GM19452 (cell line): ENCODE data around the gene OXNAD1.

Source experiments
- ATAC-seq: cut with Tn5 transposase; IDR thresholded peaks from one replicate; pipeline ENCODE4 v1.9.1; 2021; ENCODE audit not compliant: unreplicated experiment

The OXNAD1 gene

DNA sequence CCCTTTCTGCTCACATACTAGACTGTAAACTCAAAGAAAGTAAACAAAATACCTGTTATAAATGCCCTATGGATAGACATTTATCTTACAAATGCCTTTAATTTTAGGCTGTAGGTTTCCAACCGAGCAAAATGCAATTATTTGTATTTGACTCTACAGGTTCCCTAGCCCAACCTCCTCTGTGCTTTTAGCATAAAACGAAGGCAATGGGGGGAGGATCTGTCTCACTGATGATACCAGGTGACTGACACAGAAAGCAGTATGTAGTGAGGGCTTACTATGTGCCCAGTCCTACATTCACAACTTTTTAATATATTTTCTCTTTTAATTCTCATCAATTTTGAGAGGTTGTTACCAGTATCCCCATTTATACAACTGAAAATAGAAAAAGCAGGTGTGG lies 87.4 kb downstream of the OXNAD1 start:
- no peak for ATAC-seq

DNA sequence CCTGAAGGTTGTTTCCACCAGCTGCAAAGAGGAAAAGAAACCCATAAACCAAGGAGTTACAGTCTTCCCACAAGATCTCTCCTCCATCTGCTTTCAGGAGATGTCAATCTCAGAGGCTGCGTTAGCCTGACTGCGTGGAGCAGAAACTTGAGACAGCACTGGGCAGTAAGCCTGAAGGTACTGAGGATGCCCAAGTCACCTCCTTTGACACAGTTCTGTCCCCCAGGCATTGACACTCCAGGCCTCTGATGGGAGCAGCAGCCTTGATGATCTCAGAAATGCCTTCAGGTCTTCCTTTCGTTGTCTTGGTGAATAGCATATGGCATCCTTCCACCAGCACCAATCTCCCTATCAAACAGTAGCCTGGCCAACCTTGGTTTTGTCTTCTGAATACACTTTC lies 89.3 kb downstream of the OXNAD1 start:
- ATAC-seq: no peak
